GM18498 (cell line): ENCODE results near the gene GREM1.

Experiments used
- ATAC-seq: cut with Tn5 transposase; IDR thresholded peaks from one replicate; pipeline ENCODE4 v1.9.1; 2021; ENCODE audit warnings: mild to moderate bottlenecking, moderate library complexity; ENCODE audit not compliant: unreplicated experiment

Gene GREM1

DNA sequence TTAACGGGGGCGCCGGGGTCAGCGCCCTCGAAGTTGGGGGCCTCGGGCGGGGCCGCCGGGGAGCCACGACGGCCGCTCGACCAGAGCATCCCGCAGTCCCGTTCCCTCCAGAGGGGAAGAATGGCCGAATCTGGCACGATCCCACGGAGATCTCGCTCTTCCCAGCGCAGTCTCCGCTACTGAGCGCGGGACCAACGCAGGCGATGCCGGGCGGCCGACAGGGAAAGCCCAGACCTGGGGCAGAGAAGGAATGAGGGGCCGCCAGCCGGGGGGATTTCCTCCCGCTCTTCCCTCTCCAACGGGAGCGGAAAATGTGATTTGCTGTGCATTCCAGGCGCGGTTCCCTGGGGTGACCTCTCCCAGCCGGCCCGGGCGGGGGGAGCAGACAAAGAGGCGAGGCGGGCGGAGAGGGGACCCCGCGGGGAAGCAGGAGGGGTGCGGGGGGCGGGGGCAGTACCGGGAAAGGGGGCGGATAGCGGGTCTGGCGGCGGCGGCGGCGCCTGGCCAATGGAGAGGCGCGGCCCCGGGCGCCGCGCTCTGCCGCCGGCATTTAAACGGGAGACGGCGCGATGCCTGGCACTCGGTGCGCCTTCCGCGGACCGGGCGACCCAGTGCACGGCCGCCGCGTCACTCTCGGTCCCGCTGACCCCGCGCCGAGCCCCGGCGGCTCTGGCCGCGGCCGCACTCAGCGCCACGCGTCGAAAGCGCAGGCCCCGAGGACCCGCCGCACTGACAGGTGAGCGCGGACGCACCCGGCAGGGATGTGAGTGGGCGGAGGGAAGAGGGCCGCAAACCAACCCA lies at the start of gene GREM1:
GREM1 (plus strand) TSS at position 579 of the 801 bp plus-strand sequence. CDS start 12,687 bp downstream, outside the sequence.
- ATAC-seq, result no peak

DNA sequence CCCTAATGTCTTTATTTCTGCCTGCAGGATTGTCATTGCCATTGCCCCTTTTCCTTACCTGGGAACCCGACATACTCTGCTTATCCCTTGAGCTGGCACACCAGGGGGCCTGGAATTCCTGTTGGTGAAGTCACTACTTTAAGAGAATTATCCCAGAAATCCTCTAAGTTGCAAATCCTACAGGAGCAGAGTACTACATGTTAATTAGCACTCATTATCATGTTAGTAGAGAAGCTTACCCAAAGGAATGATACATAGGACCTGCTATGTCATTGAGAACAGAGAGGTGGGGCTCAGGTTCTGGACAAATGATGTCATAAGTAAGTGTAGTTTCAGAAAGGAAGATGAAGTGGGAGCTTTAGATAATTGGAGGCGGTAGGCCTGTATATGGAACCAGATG lies 48.9 kb upstream of the GREM1 start:
- ATAC-seq, result no peak

DNA sequence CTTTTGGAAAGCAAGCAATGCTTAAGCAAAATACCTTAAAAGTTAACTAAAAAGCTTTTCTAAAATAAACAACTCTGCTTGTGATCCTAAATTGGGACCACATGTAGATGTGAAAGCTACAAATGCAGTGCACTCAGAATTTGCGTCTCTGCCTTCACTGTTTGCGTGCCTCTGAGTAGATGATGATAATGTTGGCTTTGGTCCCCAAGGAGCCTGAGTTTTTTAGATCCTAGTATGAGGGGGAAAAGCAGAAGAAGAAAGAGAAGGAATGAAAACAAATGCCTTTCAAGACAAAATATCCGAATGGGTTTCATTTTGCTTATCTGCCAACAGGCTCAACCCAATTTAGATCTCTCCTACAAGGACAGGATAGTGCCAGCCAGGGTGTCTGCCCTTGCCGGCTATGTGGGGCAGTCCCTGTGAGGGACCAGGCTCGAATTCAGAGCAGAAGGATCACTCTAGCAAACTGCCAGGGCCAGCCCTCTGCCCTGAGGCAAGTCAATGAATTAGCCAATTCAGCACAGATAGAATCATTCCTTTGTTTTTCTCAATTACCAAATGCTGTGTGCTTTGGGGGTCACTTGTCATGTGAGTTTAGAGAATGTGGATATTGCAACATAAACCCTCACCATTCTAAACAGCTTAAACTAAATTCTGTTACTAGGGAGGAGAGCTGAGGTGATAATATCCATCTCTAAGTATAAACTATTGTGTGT lies 47.8 kb upstream of the GREM1 start:
- no peak for ATAC-seq

DNA sequence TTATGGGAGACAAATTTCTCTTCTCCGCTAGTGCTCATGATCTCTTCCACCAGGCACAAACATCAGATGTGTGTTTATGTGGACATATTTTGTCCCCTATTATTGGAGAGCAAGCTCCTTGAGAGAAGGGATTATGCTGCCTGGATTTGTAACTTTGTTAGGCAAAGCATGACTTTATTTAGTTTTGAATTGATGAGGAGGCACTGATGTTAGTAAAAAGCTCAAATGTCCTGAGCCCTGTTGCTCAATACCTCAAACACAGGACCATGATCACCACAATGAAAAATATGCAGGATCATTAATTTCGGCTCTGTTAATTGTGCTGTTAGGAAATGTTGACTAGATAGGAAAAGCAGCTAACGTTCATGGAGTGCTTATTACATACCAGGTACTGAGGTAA lies 47.2 kb upstream of the GREM1 start:
- no peak for ATAC-seq

DNA sequence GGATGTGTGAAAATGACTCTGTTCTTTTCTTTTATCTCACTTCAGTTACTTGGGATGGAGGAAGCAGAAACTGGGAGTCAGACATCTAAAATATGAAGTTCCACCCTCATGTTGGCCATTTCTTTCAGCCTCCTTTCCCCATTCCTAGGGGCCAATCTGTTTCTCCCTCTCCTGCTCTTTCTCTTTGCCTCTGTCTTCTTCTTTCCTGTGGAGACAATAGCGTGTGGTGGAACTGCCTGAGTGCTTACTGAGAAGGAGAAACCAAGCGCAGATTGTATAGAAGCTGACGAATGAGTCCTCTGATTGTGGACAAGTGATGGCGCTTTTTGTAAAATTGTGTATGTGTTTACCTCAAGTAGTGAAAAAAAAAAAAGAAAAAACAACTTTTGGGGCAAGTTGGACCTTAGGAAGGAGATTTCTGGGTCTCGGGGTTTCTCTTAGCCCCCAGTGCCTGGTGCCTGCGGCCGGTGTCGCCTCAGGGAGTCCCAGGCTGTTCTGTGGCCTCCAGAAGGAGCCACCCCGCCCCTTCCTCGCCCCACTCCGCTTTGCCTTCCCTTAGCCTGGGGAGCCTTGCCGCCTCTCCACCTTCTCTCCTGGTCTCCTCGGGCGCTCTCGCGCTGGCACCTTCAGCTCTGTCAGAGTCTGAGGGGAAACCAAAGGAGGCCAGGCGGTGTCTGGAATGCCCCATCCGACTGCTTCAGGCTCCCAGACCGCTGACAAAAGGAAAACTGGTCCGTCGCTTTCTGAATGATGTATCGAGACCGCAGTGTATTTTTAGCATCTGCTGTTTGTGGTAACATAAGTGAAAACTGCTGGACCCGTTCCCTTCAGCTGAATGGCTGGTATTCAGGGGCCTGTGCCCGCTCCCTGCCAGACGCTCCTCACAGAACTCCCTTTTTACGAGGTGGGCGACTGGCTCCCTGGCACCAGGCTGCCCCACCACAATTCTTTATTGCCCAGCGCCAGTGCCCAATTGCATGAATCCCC lies 46.2 kb upstream of the GREM1 start:
- ATAC-seq, result no peak

DNA sequence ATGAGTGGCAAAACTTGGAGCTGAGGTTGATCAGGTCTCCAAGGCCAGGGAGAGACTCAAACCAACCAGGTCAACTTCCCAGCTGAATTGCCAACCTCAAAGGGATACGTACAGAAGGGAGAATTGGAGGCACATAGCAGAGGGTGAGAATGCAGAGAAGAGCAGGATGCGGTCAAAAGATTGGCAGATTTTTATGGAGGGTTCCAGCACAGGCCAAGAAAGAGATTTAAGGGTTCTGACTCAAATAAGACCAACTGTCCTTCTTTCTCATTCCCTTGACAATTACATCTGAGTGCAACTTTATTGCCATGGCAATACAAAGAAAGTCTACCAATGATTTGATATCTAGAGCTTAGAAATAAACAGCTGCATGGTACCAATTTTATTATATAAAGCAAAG lies 43.1 kb upstream of the GREM1 start:
- no peak for ATAC-seq

DNA sequence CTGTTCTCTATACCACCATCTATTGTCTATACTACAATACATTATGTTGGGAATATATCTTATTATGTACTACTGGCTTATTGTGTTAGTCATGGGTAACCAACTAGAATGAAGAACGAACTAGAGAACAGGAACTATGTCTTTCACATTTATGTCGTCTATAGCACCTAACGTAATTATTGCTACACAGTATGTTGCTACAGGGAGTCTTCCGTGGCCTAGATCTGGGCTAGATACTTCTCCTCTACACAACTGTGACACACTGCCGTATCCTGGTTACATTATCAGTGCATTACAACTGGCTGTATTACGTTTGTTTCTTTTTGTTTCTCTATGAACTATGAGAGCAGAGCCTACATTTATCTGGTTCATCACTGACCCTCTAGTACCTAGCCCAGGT lies 42.3 kb upstream of the GREM1 start:
- ATAC-seq, result no peak

DNA sequence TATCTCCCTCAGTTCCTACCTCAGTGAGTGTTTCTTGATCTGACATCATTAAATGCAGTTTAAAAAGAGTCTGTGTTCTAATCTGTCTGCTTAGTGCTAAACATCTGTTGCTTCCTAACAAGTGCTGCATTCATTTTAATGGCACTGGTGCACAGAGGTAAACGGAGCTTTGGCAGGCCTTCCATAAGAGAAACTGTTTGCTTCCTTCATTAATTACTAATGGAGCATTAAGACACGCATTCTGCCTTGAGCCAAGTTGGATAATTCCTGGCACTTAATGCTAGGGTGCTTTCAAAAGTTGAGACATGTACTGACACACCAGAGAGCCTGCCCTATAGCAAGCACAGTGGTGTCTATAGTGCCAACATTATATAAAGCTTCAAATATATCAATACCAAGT lies 41.6 kb upstream of the GREM1 start:
- ATAC-seq, result no peak

DNA sequence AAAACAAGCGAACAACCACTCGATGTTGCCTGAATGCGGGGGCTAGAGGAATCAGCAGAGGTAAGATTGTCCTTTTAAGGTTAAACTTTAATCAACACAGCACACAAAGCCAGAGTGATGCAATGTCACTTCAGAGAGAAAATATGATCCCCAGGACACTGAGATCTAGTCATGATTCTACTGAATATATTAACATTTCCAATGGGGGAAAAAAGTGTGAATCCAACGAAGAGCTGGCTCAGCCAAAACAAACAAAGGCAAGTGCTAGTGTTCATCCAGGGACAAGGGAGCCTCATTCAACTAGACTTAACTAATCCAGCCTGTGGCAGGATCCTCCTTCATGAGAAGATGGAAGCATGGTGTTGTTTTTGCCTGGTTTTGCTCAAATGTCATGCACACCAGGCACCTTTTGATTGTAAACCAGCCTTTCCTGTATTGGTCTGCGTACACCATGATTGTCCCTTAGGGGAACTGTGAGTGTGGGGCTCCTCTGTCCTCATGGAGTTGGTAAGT lies 40.5 kb upstream of the GREM1 start:
- ATAC-seq, result no peak

DNA sequence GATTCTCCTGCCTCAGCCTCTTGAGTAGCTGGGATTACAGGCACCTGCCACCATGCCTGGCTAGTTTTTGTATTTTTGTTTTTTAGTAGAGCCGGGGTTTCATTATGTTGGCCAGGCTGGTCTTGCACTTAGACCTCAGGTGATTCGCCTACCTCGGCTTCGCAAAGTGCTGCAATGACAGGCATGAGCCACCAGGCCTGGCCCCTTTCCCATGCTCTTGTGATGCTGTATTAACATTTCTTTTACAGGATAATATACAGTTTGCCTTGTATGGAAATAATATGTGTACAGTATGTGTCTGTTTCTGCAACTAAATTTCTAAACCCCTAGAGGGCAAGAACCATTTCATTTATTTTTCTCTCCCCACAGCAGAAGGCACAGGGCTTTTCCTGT lies 38.5 kb upstream of the GREM1 start:
- ATAC-seq, result no peak

DNA sequence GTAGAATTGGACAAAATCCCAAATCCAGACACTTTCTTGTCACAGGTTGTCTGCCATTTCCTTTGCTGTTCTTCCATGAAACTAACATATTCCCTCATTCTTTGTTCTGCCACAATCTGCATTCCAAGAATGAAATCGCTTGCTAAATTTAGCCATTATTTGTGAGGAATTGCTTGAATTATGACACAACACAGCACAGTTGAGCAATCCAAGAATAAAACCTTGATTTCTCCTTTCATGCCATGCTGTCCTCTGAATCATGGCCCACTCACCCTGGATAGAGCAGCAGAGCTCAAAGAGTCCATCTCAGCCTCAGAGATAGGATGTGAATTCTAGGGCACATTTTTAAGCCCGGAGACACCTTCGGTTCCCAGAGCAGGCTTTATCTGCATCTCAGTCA lies 35.2 kb upstream of the GREM1 start:
- no peak for ATAC-seq

DNA sequence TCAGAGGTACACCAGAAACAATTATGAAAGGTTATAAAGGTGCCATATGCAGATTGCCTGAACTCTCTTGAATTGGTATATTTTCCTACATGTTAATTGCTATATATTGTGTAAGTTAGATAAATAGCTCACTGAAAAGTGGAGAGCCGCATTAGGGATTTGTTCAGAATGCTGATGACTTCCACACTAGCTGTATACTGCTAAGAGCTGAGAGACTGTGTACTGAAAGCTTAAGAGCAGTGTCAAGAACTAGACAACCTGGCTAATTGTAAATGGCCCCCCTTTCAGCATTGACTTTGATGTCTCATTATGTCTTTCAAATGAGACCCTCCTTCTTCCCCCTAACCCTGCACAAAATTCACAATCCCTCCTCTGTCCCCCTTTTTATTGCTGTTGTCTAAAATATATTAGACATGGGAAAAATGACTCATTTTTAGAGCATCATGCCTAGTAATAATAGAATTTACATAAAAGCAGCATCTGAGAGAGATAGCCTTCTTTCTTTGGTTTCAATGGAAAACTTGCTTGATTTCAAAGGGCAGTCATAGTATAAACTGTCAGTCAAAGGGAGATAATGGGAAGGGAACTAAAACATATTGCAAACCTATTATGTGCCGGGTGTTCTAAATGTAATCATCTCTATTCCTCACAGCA lies 34.7 kb upstream of the GREM1 start:
- no peak for ATAC-seq

DNA sequence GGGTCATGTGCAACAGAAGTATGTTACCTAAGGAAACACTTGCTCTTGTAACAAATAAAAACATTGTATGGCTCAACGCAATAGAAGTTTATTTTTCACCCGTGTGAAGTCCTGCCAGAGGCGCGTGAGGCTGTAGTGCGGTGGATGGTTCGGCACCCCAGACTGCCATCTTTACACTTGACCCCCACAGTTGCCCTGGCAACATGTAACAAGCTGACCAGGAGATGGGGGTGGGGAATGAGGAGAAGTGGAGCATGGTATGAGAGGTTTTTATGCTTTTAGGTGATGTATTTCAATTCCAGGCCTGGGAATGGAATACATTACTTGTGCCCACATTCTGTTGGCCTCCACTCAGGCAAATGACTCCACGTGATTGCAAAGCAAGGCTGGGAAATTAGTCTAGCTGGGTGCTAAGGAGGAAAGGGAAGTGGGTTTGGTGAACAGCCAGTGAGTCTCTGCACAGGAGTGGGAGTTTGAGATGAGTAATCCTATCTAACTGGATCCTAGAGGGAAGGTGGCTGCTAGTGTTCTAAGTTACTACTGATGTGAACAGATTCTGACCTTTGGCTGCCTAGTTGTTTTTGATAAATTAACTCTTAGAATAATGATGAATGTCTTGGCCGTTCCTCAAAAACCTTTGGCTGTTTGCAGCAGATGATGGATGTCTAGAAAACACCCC lies 33.8 kb upstream of the GREM1 start:
- no peak for ATAC-seq

DNA sequence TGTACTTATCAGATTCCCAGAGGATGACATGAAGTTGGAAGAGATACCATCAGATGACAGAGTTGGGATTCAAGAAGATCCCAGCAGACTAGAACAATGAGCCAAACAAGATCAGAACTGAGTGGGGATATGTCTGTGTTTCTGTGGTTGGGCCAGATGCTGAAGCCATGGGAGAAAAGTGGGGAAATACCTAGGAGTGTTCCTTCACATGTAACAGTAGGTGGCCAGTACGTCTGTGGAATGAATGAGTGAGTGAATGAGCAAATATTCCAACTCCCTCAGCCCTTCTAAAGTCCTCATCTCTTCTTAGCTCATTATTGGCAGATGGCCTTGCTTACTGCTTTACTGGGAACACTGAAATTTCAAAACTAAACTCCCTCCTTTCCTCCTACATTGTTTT lies 32.2 kb upstream of the GREM1 start:
- ATAC-seq, result no peak

DNA sequence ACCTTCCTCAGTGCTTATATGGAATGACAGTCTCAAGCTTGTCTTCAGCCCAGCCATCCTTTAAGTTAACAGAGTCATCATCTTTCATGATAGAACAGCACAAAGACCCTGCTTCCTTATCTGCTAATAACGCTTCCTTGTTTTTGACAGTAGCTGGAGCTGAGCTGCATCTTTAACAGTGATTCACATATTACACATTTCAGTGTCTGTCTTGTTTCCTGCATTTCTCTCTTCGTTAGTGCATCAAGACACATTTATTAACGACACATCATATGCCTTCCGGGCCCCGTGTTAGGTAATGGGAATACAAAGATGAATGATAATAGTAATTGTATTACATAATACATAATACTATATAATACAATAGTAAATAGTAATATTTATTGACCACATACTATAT lies 30.2 kb upstream of the GREM1 start:
- no peak for ATAC-seq

DNA sequence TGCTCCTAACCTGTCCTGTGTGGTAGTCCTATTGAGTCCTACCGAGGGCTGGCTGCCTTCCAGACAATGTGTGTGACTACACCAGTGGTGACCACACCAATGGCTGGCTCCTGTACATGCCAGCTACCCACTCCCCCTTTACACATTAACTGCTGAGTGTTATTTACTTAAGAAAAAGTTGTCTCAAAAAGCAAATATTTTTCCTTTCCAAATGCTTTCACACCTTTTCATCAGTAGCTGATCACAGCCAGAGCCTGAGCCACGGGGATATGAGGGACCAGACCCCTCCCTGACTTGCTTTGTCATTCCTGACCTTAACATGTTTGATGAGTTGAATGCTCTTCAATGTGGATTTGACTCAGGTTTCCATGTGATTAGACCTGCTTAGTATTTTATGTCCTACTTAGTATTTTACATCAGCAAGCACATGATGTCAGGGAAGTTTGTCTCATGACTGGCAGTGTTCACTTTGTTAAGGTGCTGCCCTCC lies 29.6 kb upstream of the GREM1 start:
- ATAC-seq, result no peak

DNA sequence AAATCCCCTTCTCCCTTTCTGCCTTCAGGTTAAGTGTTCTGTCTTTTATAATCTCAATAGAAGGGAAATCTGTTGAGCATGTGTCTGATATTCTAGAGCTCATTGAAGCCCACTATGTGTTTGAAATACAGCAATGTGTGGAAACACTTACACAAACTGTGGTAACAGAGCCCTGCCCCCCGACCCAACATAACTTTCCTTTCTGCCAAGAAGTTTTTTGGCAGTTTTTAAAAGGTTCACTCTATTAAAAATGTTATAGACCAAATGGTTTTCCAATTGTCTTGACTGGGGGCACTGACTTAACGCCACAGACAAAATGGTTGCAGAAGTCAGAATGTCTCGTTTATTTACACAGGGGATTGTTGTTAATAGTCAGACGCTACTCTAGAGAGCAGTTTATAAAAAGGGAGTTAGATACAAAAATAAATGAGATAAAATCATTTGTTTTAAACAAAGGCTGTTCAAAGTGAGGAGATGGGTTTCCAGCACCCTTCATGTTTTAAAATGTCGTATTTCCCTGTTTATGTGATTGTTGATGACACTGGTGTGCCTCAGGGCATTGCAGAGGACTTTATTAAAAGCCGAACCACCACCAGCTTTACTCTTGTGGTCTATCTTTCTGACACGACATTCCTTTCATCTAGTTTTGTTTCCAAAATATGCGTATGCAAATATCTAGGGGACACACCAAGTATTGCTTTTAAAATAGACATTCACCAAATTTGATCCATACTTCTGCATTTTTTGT lies 26.7 kb upstream of the GREM1 start:
- no peak for ATAC-seq

DNA sequence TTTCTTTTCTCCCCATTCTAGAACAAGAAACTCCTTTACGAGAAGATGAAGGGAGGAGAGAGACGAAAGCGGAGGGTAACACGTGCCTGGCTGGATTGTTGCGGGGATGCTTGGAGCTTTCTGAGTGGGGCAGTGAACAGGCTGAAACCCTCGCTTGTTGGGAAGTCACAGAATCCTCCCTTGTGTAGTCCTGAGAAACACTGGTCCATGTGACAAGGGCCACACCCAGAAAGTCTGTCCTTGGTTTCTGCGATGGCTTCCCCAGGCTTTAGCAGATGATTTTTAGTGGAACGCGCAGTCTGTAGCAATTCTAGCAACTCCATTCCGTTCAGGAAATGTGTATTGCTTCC lies 26.1 kb upstream of the GREM1 start:
- no peak for ATAC-seq

DNA sequence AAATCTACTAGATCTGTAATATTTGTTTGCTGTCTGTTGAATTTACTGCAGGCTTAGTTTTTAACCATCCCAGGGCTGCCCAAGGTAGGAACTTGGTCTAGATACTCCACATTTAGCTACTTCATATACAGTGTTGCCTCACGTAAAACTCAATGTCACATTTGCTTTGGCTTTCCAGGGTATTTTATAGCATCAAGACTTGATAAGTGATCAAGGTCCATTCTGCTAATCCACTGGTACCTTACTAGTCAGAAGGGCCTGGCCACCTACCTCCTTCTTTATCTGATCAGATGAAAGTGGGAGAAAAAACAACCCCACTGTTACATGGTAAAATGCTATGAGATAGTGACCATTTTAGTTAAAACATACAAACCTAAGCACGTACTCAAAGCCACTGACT lies 25.5 kb upstream of the GREM1 start:
- ATAC-seq, result no peak
